CD4-positive, alpha-beta T cell treated with Interleukin-10 for 1 hour (primary cell): ENCODE measurements around the gene SETD1A.

ENCODE experiments used
- DNase-seq: peaks from one replicate; pipeline ENCODE4 v3.0.0-alpha.2; 2020

Gene SETD1A

DNA sequence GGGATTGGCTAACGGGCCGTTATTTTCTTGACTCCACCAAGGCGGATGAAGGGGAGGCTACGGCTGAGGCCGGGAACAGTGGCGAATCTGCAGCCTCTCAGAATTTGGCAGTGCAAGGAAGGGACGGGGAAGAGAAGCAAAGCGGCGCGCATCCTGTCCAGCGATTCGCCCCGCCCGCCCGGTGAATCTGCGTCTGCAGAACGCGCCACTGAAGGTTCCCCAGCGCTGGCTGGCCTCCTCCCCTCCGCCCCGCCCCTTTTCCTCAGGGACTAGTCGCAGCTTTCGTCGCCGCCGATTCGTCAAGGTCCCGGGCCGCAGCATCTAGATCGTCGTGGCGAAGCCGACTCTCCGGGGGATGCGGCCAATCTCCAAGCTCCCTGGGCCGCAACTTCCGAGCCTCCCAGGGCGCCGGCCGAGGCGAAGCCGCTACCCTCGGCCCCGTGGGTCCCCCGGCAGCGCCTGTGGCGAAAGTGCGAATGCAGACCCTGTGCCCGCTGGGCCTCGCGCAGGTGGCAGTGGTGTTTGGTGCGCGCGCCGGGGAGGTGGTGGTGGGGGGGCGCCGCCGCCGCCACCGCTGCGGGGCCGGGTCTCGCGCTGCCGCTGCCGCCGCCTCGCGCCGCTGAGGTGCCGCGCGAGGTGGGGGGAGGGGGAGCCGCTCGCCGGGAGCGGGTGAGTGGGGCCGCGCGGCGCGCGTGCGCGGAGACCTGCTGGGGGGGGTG is at the start of gene SETD1A:
Gene SETD1A (plus strand): TSS at position 299 of the 719 bp plus-strand sequence. CDS start 978 bp downstream, outside the sequence.
- peak; percentile 96 for DNase-seq

DNA sequence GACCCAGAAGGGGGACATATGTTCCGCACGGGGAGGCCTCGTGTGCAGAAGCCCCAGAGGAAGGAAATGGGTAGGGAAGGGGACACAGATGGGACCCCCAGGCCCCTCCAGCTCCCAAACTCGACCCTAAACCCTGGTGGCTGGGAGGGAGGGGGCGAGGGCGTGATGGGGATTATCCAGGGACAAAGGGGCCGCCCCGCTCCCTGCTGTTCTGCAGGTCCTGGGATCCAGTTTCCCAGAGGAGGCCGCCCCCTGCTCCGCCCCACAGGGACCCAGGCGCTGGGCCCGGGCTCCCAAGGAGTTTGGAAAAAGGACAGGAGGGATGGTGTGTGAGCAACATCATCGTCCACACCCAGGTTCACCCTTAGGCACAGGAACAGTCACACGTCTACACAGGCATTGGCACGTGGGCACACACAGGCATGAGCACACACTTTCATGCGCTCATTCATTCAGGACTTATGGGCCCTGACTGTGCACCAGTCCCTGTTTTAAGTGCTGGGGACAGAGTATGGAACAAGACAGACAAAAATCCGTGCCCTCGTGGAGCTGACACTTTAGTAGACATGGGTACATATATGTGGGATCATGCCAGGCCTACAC is 47.0 kb upstream of the SETD1A start:
- DNase-seq: no peak

DNA sequence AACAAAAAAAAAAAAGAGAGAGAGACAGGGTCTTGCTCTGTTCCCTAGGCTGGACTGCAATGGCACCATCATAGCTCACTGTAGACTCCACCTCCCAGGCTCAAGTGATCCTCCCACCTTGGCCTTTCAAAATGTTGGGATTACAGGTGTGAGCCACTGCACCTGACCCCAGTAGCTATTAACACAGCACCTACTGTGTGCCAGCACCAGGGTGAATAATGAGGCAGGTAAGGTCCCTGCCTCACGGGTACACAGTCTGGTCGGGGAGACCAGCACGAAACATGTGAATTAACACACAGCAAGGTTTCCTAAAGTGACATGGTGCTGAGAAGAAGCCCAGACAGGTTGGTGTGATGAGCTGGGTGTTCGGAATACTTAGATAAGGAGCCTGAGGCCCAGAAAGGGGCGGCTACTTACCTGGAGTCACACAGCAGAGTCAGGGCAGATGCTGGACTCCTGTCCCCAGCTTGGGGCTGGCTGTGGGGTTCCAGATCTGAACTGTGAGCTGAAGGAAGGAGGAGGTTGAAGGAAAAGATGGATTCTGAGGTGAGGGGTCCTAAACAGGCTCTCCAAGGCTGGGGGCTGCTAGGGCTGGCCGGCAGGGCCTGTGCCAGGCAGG is 44.7 kb upstream of the SETD1A start:
- DNase-seq: no peak

DNA sequence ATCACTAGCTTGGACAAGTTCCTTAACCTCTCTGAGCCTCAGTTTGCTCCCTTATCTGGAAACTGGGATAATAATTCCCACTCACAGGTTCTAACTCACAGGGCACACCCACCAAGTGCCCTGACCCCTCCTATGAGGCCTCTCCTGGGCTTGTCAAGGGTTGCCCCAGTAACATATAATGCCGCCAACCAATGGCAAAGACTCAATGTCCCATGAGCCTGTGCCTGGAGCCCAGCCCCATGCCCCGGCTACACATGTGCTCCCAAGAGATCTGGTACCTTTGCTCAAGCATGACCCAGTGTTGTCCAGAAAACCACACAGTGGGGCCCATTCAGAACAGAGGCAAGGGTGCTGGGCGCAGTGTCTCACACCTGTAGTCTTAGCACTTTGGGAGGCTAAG is 42.7 kb upstream of the SETD1A start:
- DNase-seq: no peak

DNA sequence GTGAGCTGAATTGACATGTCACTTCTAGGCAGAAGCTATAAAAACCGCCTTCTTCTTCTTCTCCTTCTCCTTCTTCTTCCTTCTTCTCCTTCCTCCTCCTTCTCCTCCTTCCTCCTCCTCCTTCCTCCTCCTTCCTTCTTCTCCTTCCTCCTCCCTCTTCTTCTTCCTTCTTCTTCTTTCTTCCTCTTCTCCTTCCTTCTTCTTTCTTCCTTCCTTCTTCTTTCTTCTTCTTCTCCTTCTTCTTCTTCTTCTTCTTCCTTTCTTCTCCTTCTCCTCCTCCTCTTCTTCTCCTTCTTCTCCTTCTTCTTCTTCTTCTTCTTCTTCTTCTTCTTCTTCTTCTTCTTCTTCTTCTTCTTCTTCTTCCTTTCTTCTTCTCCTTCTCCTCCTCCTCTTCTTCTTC is 38.9 kb upstream of the SETD1A start:
- DNase-seq: no peak

DNA sequence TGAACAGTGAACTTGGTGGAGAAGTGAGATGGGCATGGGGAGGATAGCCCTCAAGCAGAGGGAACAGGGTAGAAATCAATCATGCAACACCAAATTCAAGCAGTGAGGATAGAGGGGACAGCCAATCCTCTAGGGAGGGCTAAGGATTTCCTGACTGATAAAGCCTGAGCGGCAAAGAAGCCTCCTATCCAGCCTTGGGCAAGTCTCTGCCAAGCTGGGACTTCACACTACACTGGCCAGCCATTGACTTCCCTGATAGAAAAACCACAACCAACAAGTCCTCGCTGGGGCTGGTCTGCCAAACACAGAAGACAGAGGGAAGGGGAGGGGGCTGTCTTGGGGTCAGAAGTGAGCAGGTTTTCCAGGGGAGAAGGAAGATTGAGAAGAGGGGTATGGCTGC is 36.7 kb upstream of the SETD1A start:
- DNase-seq: no peak

DNA sequence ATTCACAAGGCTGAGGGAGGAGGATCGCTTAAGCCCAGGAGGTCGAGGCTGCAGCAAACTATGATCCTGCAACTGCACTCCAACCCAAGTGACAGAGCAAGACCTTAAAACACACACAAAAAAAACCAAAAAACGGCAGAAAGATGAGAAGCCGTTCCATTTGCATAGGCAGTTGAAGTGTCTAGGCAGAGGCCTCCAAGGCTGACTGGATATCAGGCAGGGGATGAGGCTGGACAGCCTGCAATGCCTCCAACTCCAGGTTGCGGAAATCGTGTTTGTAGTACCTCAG is 36.2 kb upstream of the SETD1A start:
- no peak for DNase-seq

DNA sequence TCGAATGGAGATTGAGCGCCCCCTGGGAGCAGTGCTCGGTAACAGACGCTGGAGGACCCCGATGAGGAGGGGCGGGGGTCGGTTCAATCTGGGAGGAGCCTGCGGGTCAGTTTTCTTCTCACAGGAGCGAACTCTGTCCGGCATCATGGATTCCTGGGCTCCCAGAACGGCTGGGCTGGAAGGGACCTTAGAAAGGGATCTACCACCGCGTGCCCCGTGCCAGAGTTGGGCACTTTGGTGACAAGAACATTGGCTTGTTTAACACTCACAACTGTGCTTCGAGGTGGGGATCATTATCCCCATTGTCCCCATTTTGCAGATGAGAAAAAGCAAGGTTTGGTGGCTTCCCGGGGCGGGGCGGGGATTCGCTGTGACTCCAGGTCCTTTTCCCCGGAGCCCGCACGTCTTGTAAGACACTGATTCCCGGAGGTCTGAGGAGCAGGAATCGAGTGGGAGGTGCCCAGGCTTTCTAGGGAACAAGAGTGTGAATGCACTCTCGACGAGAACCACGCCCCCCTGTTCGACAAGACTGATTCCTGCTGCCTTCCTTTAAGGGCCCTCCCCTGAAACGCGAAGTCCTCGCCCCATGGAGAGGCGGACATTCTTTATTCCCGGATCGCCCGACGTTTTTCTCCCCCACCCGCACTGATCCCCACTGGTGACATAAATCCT is 35.7 kb upstream of the SETD1A start:
- peak; percentile 90 for DNase-seq

DNA sequence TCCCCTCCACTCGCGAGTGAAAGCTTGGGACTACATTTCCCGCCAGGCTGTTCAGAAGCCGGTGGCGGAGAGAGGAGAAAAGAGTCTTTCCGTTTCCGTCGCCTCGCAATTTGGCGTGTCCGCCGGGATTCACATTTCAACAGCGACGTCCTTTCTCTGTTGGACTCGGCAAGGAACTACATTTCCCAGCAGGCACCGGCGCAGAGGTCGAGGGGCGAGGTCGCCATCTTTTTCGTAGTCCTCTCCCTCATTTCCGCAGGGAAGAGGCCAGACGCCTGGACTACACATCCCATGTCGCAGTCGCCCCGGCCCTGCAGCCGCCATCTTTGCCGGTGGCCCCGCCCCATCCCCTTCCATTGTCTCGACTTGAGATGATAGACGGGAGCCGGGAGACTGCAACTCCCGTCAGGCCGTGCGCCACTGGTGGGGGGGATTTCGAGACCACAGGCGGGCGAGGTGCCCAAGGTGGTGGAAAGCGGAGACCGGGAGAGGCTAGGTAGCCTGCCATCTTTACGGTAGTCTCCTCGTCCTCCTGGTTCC is 35.1 kb upstream of the SETD1A start:
- peak; percentile 100 for DNase-seq

DNA sequence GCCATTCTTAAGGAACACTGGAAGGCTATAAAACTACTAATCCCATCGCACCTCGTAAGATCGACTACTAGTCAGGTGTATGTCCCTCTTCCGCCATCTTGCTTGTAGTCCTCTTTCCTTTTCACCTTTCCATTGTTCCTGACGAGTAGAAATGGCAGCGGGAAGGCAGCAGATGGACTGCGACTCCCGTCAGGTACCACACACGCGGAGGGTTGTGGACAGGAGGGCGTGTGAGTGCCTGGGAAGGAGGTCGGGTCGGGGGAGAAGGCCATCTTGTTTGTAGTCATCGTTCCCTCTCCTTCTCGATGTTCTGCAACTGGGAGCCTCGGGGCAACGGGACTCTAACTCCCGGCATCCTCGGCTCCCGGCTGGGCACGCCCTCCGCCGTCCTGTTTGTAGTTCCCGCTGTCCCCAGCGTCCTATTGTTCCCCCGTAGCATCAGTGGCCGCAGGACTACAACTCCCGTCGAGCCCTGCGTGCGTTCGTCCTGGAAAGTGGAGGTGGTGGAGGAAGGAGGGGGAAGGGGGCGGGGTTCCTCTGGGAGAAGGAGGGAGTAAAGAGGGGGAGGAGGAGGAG is 34.5 kb upstream of the SETD1A start:
- peak; percentile 97 for DNase-seq

DNA sequence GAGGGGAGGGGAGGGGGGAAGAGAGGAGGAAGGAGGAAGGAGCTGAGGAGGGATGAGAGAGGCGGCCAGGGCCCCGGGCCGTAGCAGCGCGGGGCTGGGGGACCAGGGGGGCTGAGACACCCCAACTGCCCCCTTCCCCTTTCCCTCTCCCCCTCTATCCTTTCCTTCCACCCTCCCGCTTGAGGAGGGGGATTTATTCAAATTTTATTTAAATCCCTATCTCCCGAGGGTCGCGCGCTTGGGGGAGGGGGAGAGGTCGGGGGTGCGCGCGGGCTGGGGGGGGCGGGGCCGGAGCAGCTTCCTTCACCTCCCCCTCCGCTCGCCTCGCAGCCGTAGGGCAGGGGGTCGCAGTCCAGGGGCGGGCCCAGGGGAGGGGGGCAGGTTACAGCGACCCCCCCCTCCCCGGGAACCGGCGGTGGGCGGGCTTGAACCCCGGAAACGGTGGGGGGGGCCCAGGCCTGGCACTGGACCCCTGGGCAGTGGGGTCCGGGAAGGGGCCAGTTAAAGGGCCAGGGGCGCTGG is 33.9 kb upstream of the SETD1A start, which contains the start of gene FBXL19:
Gene FBXL19 (plus strand): TSS at position 19 of the 522 bp plus-strand sequence. CDS start 2,183 bp downstream, outside the sequence.
- DNase-seq: no peak

DNA sequence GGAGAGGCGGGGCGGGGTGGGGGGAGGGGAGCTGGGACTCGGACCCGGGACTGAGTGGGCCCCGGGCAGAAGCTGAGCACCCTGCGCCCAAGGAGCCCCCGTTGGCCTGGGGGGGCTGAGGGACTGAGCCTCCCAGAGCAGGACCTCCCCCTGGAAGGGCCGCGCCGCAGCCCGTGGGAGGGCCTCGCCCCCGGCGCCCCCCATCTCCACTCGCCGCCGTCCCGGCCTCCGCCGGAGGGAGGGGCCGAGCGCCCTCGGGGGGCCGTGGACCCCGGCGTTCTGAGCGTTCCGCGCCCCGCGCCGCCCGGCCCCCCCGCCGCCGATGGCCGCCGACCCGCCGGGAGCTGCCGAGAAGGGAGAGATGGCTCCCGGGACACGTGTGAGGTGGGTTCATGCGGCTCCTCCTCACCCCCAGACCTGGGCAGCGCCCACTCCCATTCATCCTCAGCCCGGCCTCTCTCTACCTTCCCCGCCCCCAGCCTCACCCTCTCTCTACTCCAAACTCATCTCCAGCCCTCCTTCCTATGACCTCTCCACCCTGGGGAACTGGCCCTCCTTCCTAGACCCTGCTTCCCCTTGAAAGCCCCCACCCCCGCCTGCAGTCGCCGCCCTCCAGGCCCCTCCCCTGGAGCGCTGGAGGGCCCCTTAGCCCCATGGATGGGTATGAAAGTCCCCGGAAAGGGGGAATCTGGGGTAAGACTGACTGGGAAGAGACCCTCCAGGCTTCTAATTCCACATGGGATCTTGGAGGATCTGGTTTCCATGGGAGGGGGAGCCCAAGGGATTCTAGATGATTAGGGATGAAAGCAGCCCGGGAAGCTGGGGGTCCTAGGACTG is 33.3 kb upstream of the SETD1A start:
- peak; percentile 3 for DNase-seq

DNA sequence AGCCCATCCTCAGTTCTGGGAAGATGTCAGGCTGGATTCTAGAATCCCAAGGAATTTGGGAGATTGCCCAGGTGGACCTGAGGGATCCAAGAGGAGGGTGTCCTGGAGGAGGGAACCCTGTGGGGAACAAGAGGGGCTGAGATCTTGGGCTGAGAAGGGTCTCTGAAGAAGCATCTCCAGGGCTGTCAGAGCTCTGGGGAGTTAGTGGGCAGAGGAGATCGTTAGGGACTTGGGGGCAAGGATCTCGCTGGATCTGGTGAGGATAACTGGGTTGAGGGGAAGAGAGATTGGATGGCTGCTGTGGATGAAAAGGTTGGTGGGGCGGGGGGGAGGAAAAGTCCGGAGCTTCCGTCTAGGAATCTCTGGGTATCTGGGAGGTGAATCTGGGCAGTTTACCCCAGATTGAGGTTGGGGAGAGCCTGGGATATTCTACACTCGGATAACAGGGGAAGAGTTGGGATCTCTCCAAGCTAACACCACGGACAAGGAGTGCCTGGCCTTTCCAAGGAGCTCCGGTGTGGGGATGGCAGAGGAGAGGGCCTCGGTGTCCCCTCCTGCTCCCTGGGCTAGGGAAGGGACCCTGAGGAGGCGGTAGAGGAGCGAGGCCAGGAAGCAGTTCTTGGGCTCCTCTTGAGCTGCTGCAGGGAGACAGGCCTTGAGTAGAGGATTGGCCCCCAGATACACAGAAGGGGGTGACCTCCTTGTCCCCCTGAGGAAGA is 32.5 kb upstream of the SETD1A start:
- DNase-seq: no peak

DNA sequence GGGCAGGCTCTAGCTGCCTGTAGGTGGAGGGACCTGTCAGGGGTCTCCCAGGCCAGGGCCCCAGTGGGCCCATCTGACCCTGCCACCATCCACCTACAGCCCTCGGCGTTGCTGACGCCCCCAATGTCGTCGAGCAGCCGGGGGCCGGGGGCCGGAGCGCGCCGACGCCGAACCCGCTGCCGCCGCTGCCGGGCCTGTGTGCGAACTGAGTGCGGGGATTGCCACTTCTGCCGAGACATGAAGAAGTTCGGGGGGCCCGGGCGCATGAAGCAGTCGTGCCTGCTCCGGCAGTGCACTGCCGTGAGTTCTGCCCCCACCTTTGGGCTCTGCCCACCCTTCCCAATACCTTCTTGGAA is 31.9 kb upstream of the SETD1A start:
- no peak for DNase-seq

DNA sequence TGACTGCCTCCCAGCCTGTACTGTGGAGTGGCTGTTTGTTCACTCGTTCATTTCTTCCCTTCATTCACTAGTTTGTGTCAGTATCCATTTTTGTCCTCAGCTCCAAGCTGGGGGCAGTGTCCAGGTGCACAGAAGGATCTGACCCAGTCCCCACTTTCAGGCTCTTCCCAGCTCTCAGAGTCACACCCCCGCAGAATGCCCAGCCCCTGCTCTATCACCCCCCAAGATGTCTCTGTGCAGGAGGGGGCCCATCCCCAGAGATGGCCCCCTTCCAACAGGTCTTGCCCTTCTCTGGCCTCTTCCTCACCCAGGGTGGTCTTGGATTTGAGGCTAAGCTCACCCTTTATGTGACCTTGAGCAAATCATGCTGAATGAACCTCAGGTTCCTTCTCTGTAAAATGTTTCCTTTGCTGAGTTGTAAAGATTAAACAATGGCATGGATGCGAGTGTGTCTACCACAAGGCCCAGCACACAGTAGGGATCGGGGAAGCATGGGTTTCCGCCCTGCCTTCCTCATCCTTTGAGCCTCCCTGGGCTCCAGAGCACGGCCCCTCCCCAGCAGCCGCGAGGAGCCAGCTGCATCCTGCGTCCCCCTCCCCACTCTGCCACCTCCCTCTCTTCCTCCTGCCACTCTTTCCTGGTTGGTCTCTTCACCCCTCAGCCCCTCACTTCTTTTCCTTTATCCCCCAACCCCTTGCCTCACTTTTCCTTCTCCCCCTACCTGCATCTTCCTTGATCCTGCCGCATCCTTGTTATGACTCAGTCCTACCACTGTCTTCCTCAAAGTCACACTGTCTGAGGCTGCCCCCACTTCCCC is 31.4 kb upstream of the SETD1A start:
- no peak for DNase-seq

DNA sequence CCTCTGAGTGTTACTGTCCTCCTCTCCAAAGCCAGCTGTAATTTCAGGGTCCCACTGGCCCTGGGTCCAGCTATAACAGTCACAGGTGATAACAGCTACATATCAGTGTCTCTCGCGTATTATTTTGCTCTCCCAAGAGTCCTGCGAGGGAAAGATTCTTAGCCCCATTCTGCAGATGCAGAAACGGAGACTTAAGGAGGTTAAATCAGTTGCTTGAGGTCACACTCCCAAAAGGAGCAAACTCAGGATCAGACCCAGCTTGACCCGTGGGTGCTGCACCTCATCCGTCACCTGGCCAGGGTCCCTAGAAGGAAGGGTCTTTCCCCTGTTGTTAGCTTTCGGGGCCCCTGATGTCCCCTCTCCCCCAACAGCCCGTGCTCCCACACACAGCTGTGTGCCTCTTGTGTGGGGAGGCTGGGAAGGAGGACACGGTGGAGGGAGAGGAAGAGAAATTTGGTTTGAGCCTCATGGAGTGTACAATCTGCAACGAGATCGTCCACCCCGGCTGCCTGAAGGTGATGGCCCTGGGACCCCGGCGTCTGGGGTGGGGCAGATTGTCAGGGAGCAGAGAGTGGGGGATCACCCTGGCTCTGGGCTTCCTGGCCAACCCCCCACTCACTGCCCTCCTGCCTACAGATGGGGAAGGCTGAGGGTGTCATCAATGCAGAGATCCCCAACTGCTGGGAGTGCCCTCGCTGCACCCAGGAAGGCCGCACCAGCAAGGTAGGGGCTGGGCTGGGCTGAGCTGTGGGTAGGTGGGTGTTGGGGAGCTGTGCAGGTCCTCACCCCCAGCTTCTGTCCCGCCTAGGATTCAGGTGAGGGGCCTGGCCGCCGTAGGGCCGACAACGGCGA is 30.4 kb upstream of the SETD1A start:
- DNase-seq: no peak

DNA sequence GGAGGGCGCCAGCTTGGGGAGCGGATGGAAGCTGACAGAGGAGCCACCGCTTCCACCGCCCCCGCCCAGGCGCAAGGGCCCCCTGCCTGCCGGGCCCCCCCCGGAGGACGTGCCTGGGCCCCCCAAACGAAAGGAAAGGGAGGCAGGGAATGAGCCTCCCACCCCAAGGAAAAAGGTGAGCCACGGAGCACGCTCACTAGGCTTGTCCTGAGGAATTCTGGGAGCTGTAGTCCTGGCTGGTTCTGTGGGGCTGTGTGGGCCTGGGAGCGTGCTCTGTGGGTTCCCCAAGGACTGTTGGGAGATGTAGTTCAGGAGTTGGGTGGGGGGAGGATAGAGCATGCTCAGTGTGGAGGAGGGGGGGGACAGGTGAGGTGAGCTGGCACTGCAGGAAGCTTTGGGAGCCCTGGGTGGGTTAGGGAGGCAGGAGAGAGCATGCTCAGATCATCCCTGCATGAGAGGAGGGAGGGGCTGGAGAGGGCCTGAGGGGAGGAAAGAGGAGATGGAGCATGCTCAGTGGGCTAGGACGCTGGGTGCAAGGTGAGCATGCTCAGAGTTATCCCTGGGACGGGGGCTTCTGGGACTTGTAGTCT is 29.7 kb upstream of the SETD1A start:
- DNase-seq: peak; percentile 59

DNA sequence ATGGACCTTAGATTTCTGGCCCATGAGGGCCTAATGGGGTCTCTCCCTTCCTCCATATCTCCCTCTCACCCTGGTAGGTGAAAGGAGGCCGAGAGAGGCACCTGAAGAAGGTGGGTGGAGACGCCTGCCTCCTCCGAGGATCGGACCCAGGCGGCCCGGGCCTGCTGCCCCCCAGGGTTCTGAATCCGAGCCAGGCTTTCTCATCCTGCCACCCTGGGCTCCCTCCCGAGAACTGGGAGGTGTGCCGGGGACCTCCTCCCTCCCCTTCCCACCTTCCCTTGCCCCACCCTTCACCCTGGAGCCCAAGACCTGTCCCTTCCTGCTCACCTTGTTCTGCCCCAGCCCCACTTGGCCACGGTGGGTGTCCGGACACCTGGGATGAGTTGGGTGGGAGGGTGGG is 29.2 kb upstream of the SETD1A start:
- DNase-seq: no peak

DNA sequence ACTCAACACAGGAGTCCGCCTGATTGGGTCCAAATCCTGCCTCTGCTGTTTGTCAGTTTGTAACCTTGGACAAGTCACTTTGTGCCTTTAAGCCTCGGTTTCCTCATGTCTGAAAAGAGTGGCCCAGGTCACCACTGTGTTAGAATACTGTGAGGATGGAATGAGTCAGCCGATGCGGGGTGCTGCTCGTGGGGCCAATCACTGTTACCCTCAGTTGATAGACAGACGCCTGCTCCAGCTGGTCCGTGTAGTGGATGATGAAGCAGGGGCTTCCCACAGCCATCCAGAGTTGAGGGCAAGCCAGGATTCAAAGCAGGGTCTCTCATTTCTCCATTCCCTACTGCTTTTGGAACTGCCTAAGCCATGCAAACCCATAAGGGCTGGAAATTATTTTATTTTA is 28.4 kb upstream of the SETD1A start:
- DNase-seq: no peak
